Measurements from ENCODE around the gene TMEM131.

TMEM131 gene

GRCh38 chr2:97733341-97734035, 262.3 kb downstream of the TMEM131 start:
- no peak for DNase-seq (ENCODE audit: low read depth)
- no peak overlapping the region for H3K4me3 ChIP-seq (ENCODE audit: low read length)
- TF ChIP-seq, protein P1, sequence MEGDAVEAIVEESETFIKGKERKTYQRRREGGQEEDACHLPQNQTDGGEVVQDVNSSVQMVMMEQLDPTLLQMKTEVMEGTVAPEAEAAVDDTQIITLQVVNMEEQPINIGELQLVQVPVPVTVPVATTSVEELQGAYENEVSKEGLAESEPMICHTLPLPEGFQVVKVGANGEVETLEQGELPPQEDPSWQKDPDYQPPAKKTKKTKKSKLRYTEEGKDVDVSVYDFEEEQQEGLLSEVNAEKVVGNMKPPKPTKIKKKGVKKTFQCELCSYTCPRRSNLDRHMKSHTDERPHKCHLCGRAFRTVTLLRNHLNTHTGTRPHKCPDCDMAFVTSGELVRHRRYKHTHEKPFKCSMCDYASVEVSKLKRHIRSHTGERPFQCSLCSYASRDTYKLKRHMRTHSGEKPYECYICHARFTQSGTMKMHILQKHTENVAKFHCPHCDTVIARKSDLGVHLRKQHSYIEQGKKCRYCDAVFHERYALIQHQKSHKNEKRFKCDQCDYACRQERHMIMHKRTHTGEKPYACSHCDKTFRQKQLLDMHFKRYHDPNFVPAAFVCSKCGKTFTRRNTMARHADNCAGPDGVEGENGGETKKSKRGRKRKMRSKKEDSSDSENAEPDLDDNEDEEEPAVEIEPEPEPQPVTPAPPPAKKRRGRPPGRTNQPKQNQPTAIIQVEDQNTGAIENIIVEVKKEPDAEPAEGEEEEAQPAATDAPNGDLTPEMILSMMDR (conservative IDR thresholded peaks at IDR 0.05; ENCODE audit: low read length) = no peak

GRCh38 chr2:97732436-97733340, 263.1 kb downstream of the TMEM131 start:
- DNase-seq (ENCODE audit: low read depth) = no peak
- no peak overlapping the region for H3K4me3 ChIP-seq (ENCODE audit: low read length)
- TF ChIP-seq, protein P1 (conservative IDR thresholded peaks at IDR 0.05; ENCODE audit: low read length) = no peak

- H3K4me3 ChIP-seq (ENCODE audit: low read length) = no peak overlapping the region
- no peak for DNase-seq (ENCODE audit: low read depth)
These were observed 264.3 kb downstream of the TMEM131 start for GRCh38 chr2:97731274-97732020.

DNA sequence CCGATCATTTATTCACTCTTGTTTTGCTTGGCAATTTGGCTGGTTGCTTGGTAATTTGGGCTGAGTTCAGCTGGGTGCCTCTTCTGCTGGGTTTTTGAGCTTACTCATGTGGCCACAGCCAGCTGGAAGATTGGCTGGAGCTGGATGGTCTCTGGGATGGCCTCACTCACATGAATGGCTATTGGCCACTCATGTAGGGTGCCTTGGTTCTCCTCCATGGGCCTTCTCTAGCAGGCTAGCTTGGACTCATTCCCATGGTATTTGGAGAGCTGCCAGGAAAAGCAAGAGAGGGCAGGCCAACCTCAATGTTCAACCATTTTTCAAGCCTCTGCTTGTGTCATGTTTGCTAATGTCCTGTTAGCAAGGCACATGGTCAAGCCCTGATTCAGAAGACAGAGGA, 265.5 kb downstream of the TMEM131 start:
- DNase-seq (ENCODE audit: low read depth) = no peak
- TF ChIP-seq, protein P1 (conservative IDR thresholded peaks at IDR 0.05; ENCODE audit: low read length) = no peak
- H3K4me3 ChIP-seq (ENCODE audit: low read length) = no peak overlapping the region

More at GRCh38 chr2:97731274-97732020, 264.3 kb downstream of the TMEM131 start:
- TF ChIP-seq, protein P1 (conservative IDR thresholded peaks at IDR 0.05; ENCODE audit: low read length) = no peak

DNA sequence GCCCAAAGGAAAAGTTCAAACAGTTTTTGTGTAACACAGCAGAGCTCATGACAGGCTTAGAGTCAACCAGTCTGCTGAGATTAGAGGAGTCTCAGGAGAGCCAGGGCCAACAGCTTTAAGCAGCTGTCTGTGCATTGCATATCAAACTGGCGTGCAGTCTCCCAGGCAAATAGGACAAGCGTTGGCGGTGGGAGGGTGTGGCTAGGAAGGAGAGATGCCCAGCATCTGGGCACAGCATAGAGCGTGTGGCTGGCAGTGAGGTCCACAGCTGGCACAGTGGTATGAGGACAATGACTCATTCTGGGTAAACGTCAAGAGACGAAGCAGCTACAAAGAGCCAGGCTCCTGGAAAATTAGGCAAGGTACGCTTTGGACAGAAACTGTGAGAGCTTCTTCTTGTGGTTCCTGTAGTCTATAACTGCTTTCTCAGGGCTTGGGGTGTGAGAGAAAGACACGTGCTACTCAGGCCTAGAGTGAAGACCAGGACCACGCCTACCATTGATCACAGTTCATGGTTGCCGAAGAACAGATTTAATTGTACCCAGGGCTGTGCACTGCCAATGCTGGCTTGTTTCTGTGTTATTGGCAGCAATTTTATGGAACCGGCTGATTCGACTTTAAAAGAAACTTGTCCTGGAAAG, 267.5 kb downstream of the TMEM131 start:
- DNase-seq (ENCODE audit: low read depth) = peak; percentile 56
- no peak overlapping the region for H3K4me3 ChIP-seq (ENCODE audit: low read length)
- TF ChIP-seq, protein P1 (conservative IDR thresholded peaks at IDR 0.05; ENCODE audit: low read length) = no peak

- no peak overlapping the region for H3K4me3 ChIP-seq (ENCODE audit: low read length)
- DNase-seq (ENCODE audit: low read depth) = no peak
- TF ChIP-seq, protein P1 (conservative IDR thresholded peaks at IDR 0.05; ENCODE audit: low read length) = no peak
These were observed 268.5 kb downstream of the TMEM131 start for GRCh38 chr2:97727296-97727695.

All from AG10803 (cell line).